Renal cortical epithelial cell (primary cell): ENCODE measurements around the gene CCNY. TPM values are rescaled to one million over a fixed set of nuclear protein-coding genes. Genes with fewer than 3 reads are reported as not detected.

Experiments used
- total RNA-seq: library from RNA; depleted of rRNA; stranded (reverse); fragments of >200 nt; gene quantifications from 2 replicates; pipeline ENCODE4 v1.2.3, GENCODE V29; 2014

Gene CCNY
- total RNA-seq, 1 donor from 2014 or later, result 59.3 TPM

Other genes starting within 250 kb of the CCNY start
- 32.5 and 60.7 TPM in 2 replicates for gene CUL2, start 246.2 kb upstream of the CCNY start, total RNA-seq
- 35.6 and 46.6 TPM in 2 replicates for gene CREM, start 209.7 kb upstream of the CCNY start, total RNA-seq